OCI-LY7 (cell line): Measurements from ENCODE around the gene ZFHX3. TPM values are rescaled to one million over a fixed set of nuclear protein-coding genes. Genes with fewer than 3 reads are reported as not detected.

Experiments used
- BruUV-seq: library from RNA; stranded (reverse); fragments of 400-500 nt; replicated peaks from 2 replicates; lab custom pipeline; 2021; lab: Mats Ljungman, UMichigan
- CTCF ChIA-PET: fragments of 300-600 bp; sonication (Branson Sonifier 250); formaldehyde crosslinking; loops from one replicate; lab custom pipeline; 2022; ENCODE audit warnings: antibody characterized with exemption; ENCODE audit not compliant: unreplicated experiment; lab: Charles Lee
- POLR2A ChIA-PET: fragments of 300-600 bp; sonication (Branson Sonifier 250); formaldehyde crosslinking; loops from one replicate; lab custom pipeline; 2022; ENCODE audit warnings: antibody characterized with exemption; lab: Charles Lee
- DNase-seq: peaks from one replicate; pipeline ENCODE4 v3.0.0-alpha.2; 2015; ENCODE audit warnings: low spot score
- H2AFZ ChIP-seq: fragments of 200-600 bp; sonication (generic), shearing (Covaris generic); 2 replicates; pipeline ENCODE4 v1.6.1; 2014; ENCODE audit warnings: mild to moderate bottlenecking, antibody characterized with exemption, low read length, moderate library complexity
- H3K27ac ChIP-seq: fragments of 200-600 bp; sonication (generic); 2 replicates; pipeline ENCODE4 v1.5.1; 2014; ENCODE audit warnings: mixed run types, low read depth, mild to moderate bottlenecking, moderate library complexity, low read length, inconsistent platforms; ENCODE audit not compliant: poor library complexity, severe bottlenecking
- H3K36me3 ChIP-seq: fragments of 200-600 bp; sonication (generic); 2 replicates; pipeline ENCODE4 v1.6.1; 2014; ENCODE audit warnings: mild to moderate bottlenecking, antibody characterized with exemption, low read length, moderate library complexity, mixed read lengths; ENCODE audit not compliant: insufficient read depth
- H3K4me1 ChIP-seq: fragments of 200-600 bp; sonication (generic); 2 replicates; pipeline ENCODE4 v1.5.1; 2014; ENCODE audit warnings: mild to moderate bottlenecking, low read length; ENCODE audit not compliant: insufficient read depth, poor library complexity, severe bottlenecking
- H3K4me2 ChIP-seq: fragments of 200-600 bp; sonication (generic); 2 replicates; pipeline ENCODE4 v1.6.1; 2014; ENCODE audit warnings: mild to moderate bottlenecking, low read length
- H3K4me3 ChIP-seq: fragments of 200-600 bp; sonication (generic); 2 replicates; pipeline ENCODE4 v1.5.1; 2014; ENCODE audit warnings: mild to moderate bottlenecking, low read depth, low read length; ENCODE audit not compliant: poor library complexity, severe bottlenecking
- H3K79me2 ChIP-seq: fragments of 200-600 bp; sonication (generic); 2 replicates; pipeline ENCODE4 v1.6.1; 2016; ENCODE audit warnings: low read depth, mild to moderate bottlenecking, low read length, moderate library complexity, mixed read lengths; ENCODE audit not compliant: insufficient read depth
- H3K9me2 ChIP-seq: fragments of 200-600 bp; sonication (generic); 2 replicates; pipeline ENCODE4 v1.6.1; 2016; ENCODE audit warnings: mild to moderate bottlenecking, low read length, mixed read lengths; ENCODE audit not compliant: insufficient read depth
- H3K9me3 ChIP-seq: fragments of 200-600 bp; sonication (generic); 2 replicates; pipeline ENCODE4 v1.6.1; 2014; ENCODE audit warnings: mild to moderate bottlenecking, mixed run types, low read length, mixed read lengths
- H4K20me1 ChIP-seq: fragments of 200-600 bp; sonication (generic); 2 replicates; pipeline ENCODE4 v1.6.1; 2014; ENCODE audit warnings: mild to moderate bottlenecking, antibody characterized with exemption, low read length, moderate library complexity, mixed read lengths; ENCODE audit not compliant: insufficient read depth
- EZH2phosphoT487 ChIP-seq: fragments of 200-600 bp; sonication (generic); IDR thresholded peaks from 2 replicates; pipeline ENCODE4 v1.6.1; 2018; ENCODE audit warnings: low read depth, borderline replicate concordance, mild to moderate bottlenecking, mixed run types, antibody characterized with exemption, low read length, moderate library complexity, mixed read lengths
- intact Hi-C: fragments of 100-400 bp; cut with micrococcal nuclease; formaldehyde crosslinking; loops from one replicate; pipeline ENCODE4 v1.10.0; 2022; ENCODE audit not compliant: unreplicated experiment
- total RNA-seq, 2 experiments: library from RNA; depleted of rRNA in 1 of 2; stranded (reverse); fragments of >200 nt in 1 of 2; shearing (Covaris generic) in 1 of 2; gene quantifications; 2 replicates each; pipeline ENCODE4 v1.2.3, GENCODE V29; 2014 to 2022
- TF ChIP-seq, protein P1 (sequence below): fragments of 200-600 bp; sonication (generic); conservative IDR thresholded peaks from 2 replicates; pipeline ENCODE4 v1.5.1; 2014; ENCODE audit warnings: mild to moderate bottlenecking, antibody characterized with exemption, low read length, moderate library complexity, mixed read lengths

ZFHX3 gene
- total RNA-seq, 2 experiments from 2014 or later = 1.3 to 6.2 TPM

DNA sequence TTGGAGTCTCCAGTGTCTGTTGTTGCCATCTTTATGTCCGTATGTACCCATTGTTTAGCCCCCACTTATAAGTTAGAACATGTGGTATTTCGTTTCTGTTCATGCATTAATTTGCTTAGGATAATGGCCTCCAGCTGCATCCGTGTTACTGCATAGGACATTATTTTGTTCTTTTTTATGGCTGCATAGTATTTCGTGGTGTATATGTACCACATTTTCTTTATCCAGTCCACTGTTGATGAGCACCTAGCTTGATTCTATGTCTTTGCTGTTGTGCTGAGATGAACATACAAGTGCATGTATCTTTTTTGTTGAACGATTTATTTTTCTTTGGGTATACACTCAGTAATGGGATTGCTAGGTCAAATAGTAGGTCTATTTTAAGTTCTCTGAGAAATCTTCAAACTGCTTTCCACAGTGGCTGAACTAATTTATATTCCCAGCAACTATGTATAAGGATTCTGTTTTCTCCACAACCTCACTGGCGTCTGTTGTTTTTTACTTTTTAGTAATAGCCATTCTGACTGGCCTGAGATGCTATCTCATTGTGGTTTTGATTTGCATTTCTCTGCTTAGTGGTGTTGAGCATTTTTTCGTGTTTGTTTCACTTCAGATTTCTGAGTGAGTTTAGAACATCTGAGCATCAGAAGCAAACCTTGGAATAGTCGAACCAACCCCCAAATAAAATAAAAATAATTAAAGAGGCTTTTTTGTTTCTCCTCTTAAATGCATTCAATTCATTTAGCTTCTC, 304.7 kb downstream of the ZFHX3 start:
- Histone ChIP-seq H3K4me1 (no peaks in the 10 kb centered on the region), H3K79me2 (no peaks in the 10 kb centered on the region), H4K20me1 (no peaks in the 10 kb centered on the region), H3K36me3 (no peaks in the 10 kb centered on the region), H2AFZ (no peak overlapping the region), H3K4me3 (no peak overlapping the region), H3K9me2 (no peaks in the 10 kb centered on the region), H3K27ac (no peak overlapping the region), H3K9me3 (no peaks in the 10 kb centered on the region), H3K4me2 (no peak overlapping the region)
- intact Hi-C loops = no loop called here
- CTCF ChIA-PET = no interaction called here
- BruUV-seq = no TSS peak
- TF ChIP-seq, protein P1, sequence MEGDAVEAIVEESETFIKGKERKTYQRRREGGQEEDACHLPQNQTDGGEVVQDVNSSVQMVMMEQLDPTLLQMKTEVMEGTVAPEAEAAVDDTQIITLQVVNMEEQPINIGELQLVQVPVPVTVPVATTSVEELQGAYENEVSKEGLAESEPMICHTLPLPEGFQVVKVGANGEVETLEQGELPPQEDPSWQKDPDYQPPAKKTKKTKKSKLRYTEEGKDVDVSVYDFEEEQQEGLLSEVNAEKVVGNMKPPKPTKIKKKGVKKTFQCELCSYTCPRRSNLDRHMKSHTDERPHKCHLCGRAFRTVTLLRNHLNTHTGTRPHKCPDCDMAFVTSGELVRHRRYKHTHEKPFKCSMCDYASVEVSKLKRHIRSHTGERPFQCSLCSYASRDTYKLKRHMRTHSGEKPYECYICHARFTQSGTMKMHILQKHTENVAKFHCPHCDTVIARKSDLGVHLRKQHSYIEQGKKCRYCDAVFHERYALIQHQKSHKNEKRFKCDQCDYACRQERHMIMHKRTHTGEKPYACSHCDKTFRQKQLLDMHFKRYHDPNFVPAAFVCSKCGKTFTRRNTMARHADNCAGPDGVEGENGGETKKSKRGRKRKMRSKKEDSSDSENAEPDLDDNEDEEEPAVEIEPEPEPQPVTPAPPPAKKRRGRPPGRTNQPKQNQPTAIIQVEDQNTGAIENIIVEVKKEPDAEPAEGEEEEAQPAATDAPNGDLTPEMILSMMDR = no peak
- no peak for TF ChIP-seq EZH2phosphoT487
- POLR2A ChIA-PET = interaction anchor here (0.7 kb wide), 1 partner anchor 54 kb away, joined by 3 read pairs; no protein-coding TSS in a partner anchor
- DNase-seq = no peak

DNA sequence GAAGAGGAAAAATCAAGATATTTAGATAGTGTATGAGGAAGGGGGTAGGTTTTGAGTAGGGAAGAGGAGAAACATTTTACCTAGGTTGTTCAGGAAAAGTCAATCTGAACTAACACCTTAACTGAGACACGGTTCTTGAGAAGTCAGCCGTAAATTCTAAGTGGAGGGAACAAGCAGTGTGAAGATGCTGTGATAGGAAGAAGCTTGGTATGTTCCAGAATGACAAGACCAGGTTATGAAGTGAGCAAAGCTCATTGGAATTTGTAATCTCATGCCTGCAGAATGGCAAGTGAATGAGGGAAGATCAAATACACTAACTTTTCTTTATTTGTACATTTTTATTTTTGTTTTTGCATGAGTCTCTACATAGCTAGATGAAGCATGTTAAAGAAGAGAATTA, 307.6 kb downstream of the ZFHX3 start:
- Histone ChIP-seq H3K27ac (no peak overlapping the region), H4K20me1 (no peaks in the 10 kb centered on the region), H3K79me2 (no peaks in the 10 kb centered on the region), H3K4me3 (no peak overlapping the region), H2AFZ (no peak overlapping the region), H3K9me2 (no peaks in the 10 kb centered on the region), H3K9me3 (no peaks in the 10 kb centered on the region), H3K4me2 (no peak overlapping the region), H3K4me1 (no peaks in the 10 kb centered on the region), H3K36me3 (no peaks in the 10 kb centered on the region)
- intact Hi-C loops = no loop called here
- ChIA-PET CTCF (no interaction called here), POLR2A (no interaction called here)
- DNase-seq = no peak
- no TSS peak for BruUV-seq
- no peak for TF ChIP-seq EZH2phosphoT487
- TF ChIP-seq, protein P1 = no peak

DNA sequence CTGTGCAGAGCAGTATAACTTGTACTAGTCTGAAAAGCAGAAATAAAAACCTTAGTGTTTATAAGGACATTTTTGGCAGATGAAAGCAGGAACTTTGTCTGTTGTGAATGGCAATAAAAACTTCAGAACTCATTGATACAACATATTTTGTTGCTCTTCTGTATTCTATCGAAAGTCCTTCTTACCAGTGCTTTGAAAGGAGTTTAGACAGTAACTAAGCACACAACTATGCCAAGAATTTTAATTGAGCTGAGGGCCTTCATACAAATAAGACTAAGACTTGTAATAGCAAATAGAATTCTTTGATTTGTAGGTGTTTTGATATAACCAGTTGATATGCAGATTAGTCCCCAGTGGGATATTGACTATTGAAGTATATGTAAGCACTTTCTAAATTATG, 308.4 kb downstream of the ZFHX3 start:
- Histone ChIP-seq H3K9me3 (no peaks in the 10 kb centered on the region), H3K27ac (no peak overlapping the region), H3K4me2 (no peak overlapping the region), H3K4me1 (no peaks in the 10 kb centered on the region), H3K9me2 (no peaks in the 10 kb centered on the region), H4K20me1 (no peaks in the 10 kb centered on the region), H3K4me3 (no peak overlapping the region), H3K36me3 (no peaks in the 10 kb centered on the region), H3K79me2 (no peaks in the 10 kb centered on the region), H2AFZ (no peak overlapping the region)
- DNase-seq = no peak
- POLR2A ChIA-PET = interaction anchor here (0.6 kb wide), 1 partner anchor 27 kb away, joined by 3 read pairs; no protein-coding TSS in a partner anchor
- TF ChIP-seq EZH2phosphoT487 = no peak
- TF ChIP-seq, protein P1 = no peak
- no TSS peak for BruUV-seq
- intact Hi-C loops = no loop called here
- CTCF ChIA-PET = no interaction called here
